Mucosa of rectum (tissue), 2 donors: ENCODE data around the gene SMOC2.
"Not testable (repeated sequence)": the region's sequence is repeated elsewhere in the genome, so short reads cannot be mapped to it uniquely, and the experiment has no call there.

ENCODE experiments used
- H3K27ac ChIP-seq, 2 donors: one replicate each; pipeline ENCODE4 v1.7.0; 2013; ENCODE audit warnings: inconsistent platforms in 2 of 2, low read depth in 2 of 2, low read length in 2 of 2
- H3K27me3 ChIP-seq, 2 donors: one replicate each; pipeline ENCODE4 v1.7.0; 2013; ENCODE audit warnings: low read length in 2 of 2; ENCODE audit not compliant: control insufficient read depth in 2 of 2, insufficient read depth in 2 of 2
- H3K36me3 ChIP-seq, 2 donors: one replicate each; pipeline ENCODE4 v1.7.0; 2013; ENCODE audit warnings: low read length in 2 of 2; ENCODE audit not compliant: control insufficient read depth in 2 of 2, insufficient read depth in 2 of 2
- H3K4me1 ChIP-seq, 2 donors: one replicate each; pipeline ENCODE4 v1.7.0; 2013; ENCODE audit warnings: low read length in 2 of 2, mild to moderate bottlenecking in 1 of 2; ENCODE audit not compliant: control insufficient read depth in 2 of 2, insufficient read depth in 2 of 2
- H3K4me3 ChIP-seq, 2 donors: one replicate each; pipeline ENCODE4 v1.7.0; 2013; ENCODE audit warnings: low read length in 2 of 2
- H3K9ac ChIP-seq, 2 donors: one replicate each; pipeline ENCODE4 v1.7.0; 2013; ENCODE audit warnings: low read length in 2 of 2, low read depth in 1 of 2, mild to moderate bottlenecking in 1 of 2
- H3K9me3 ChIP-seq, 2 donors: one replicate each; pipeline ENCODE4 v1.7.0; 2013; ENCODE audit warnings: low read length in 2 of 2; ENCODE audit not compliant: control insufficient read depth in 2 of 2
- donor health status: healthy.
- donor health status: Normal muscosa, but diverticular disease.

Gene SMOC2

GRCh38 chr6:168681748-168682147, 240.8 kb downstream of the SMOC2 start:
- no peak overlapping the region for H3K27ac ChIP-seq
- no peaks in the 10 kb centered on the region for H3K4me1 ChIP-seq
- H3K27me3 ChIP-seq: no peaks in the 10 kb centered on the region
- no peaks in the 10 kb centered on the region for H3K36me3 ChIP-seq
- no peak overlapping the region for H3K9ac ChIP-seq
- H3K4me3 ChIP-seq: no peak overlapping the region
- H3K9me3 ChIP-seq: no peaks in the 10 kb centered on the region

DNA sequence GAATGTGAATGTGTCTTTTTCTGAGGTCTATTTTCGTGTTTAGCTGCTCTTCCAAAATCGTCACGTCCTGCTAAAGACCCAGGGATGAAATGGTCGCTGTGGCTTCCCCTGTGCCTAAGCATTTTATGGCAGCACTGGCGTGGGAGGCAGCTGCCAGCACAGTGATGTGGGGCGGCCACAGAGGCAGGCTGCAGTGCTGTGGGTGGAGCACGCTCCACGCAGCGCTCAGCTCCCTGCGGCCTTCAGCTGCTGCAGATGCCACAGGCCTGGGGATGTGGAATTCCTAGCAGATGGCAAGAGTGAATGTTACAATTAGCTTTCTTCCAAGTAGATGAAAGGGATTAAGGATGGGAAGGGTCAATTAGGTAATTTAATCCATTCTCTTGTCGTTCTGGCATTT, 242.6 kb downstream of the SMOC2 start:
- H3K4me1 ChIP-seq: no peaks in the 10 kb centered on the region
- H3K9me3 ChIP-seq: no peaks in the 10 kb centered on the region
- H3K4me3 ChIP-seq: no peak overlapping the region
- no peak overlapping the region for H3K9ac ChIP-seq
- no peaks in the 10 kb centered on the region for H3K36me3 ChIP-seq
- no peaks in the 10 kb centered on the region for H3K27me3 ChIP-seq
- no peak overlapping the region for H3K27ac ChIP-seq

DNA sequence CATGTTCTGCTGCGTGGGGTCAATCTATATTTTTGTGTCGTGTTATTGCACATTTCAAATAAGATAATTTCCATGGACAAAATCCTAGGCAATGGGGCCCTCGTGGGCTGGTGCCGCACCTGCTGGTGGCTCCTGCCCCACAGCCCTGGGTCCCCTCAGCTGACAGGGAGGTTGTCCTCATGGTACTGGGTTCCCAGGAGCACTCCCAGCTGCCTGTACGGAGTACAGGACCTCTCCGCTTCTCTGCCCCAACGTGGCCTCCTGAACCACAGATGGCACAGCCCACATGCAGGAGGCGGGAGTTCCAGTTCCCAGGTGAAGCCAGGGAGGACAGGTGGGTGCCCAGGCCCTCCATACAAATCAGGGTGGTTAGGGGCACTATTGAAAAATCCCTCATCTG, 243.5 kb downstream of the SMOC2 start:
- Histone ChIP-seq H3K9ac (no peak overlapping the region), H3K36me3 (no peaks in the 10 kb centered on the region), H3K4me3 (no peak overlapping the region), H3K27ac (no peak overlapping the region), H3K27me3 (no peaks in the 10 kb centered on the region), H3K9me3 (no peaks in the 10 kb centered on the region), H3K4me1 (no peaks in the 10 kb centered on the region)

- no peaks in the 10 kb centered on the region for H3K27me3 ChIP-seq
- H3K9ac ChIP-seq: no peak overlapping the region
- H3K36me3 ChIP-seq: no peaks in the 10 kb centered on the region
- H3K9me3 ChIP-seq: no peaks in the 10 kb centered on the region
- H3K27ac ChIP-seq: no peak overlapping the region
- H3K4me1 ChIP-seq: no peaks in the 10 kb centered on the region
- H3K4me3 ChIP-seq: no peak overlapping the region
These were observed 243.9 kb downstream of the SMOC2 start for GRCh38 chr6:168684906-168685305.

DNA sequence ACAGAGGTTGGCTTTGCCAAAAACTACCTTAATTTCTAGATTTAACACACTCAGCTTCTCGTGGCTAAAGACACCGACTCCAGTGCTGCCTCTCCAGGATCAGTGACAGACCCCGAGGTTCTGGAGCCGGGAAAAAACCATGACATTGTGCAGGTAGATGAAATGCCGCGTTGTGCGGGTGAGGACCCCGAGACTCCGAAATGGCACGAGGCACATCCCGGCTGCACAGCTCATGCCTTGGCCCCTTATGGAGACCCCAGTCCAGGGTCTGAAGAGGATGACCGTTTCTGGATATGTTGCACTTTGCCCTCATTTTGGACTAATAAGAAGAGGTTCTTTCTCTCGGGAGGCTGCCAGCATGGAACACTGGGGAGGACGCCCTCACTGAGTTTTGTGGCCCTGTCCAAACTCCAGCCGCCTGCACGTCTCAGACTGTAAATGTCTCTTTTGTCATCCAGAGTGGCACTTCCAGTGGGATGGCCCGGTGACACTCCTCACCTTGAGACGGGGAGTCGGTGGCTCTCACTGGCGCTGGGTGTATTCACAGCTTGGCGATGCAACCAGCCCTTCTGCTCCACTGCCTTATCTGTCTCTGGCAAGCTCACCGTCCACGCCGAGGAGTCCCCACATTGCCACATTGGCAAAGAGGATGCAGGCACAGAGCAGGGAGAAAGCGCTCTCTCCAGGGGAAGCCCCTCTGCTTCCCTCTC, 245.2 kb downstream of the SMOC2 start:
- no peaks in the 10 kb centered on the region for H3K9me3 ChIP-seq
- peaks cover 0 to 4% of the 10 kb centered on the region in 2 donors for H3K4me1 ChIP-seq
- H3K9ac ChIP-seq: no peak overlapping the region
- H3K4me3 ChIP-seq: no peak overlapping the region
- no peak overlapping the region for H3K27ac ChIP-seq
- H3K27me3 ChIP-seq: no peaks in the 10 kb centered on the region
- H3K36me3 ChIP-seq: no peaks in the 10 kb centered on the region

DNA sequence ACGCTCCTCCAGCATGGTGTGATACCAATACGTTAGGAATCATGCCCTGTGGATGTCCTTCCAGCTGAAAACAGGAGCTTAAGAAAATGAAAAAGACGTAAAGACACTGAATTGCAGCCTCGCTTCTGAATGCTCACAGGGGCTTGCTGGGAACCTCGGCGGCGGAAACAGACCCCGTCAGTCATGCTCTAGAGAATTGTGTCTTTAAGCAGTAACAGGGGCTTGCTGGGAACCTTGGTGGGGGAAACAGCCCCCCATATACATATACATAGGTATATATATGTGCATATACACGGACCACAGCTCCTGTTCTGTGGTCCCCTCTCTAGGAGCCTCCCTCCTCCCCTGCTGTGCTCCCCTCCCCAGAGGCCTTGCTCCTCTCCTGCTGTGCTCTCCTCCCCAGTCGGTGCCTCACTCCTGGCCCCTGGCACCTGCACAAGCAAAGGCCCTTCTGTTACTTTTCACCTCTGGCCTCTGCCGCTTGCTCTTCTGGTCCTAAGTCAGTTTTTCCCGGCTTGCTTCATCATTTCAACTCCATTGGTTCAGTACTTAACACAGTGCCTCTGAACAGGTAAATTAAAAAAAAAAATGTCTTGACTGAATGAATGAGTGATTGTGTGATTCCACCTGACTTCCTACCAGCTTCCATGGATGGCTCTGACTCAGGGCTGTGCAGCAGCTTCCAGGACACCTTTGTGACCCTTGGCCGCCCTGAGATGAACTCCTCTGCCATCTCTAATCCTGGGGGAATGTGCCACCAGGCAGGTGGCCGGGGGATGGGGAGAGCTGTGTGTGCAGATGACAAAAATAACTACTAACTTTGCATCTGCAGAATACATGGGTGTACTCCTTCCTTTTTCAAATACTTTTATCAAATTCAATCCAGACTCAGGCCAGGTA, 246.1 kb downstream of the SMOC2 start:
- H3K36me3 ChIP-seq: no peaks in the 10 kb centered on the region
- H3K27ac ChIP-seq: no peak overlapping the region
- no peak overlapping the region for H3K4me3 ChIP-seq
- H3K4me1 ChIP-seq: peaks cover 0 to 4% of the 10 kb centered on the region in 2 donors
- H3K9ac ChIP-seq: no peak overlapping the region
- H3K27me3 ChIP-seq: no peaks in the 10 kb centered on the region
- H3K9me3 ChIP-seq: no peaks in the 10 kb centered on the region

GRCh38 chr6:168690271-168690670, 249.3 kb downstream of the SMOC2 start:
- Histone ChIP-seq H3K4me1 (peaks cover 0 to 4% of the 10 kb centered on the region in 2 donors), H3K36me3 (no peaks in the 10 kb centered on the region), H3K27me3 (no peaks in the 10 kb centered on the region), H3K9me3 (no peaks in the 10 kb centered on the region), H3K4me3 (no peak overlapping the region), H3K27ac (no peak overlapping the region), H3K9ac (no peak overlapping the region)

- Histone ChIP-seq H3K4me1 (peaks cover 0 to 4% of the 10 kb centered on the region in 2 donors), H3K27me3 (no peaks in the 10 kb centered on the region), H3K4me3 (no peak overlapping the region), H3K27ac (no peak overlapping the region), H3K36me3 (no peaks in the 10 kb centered on the region), H3K9ac (no peak overlapping the region), H3K9me3 (no peaks in the 10 kb centered on the region)
These were observed 250.8 kb downstream of the SMOC2 start for GRCh38 chr6:168691774-168692173.

DNA sequence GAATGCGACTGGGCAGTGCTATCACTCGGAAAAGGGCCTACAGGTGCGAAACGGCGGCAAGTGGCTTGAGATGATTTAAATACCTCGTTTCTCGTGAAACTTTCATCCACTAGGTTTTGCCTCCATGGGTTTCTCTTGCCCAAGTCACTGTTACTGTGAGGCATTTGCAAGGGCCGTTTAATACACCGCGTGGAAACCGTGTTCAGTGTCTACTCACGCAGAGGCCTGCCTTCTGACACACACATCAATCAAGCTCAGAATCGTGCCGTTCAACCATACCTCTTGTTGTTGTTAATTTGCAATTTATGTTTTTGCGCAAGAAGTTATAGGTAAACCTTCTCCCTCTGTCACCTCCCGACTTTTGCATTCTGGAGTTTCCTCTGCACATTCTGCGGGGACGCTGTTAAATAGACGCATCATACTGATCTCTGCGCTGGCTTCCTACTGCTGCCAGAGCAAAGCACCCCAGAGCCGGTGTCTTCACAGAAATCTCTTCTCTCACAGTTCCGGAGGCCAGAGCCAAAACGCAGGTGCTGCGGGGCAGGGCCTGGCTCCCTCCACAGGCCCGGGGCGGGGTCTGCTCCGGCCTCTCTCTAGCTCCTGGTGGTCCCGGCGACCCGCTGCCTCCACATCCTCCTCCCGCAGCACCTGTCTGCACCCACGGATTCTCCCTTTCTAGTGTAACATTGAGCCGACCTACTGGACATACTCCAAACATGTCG, 251.4 kb downstream of the SMOC2 start:
- H3K9ac ChIP-seq: no peak overlapping the region
- H3K36me3 ChIP-seq: no peaks in the 10 kb centered on the region
- H3K27ac ChIP-seq: no peak overlapping the region
- H3K9me3 ChIP-seq: no peaks in the 10 kb centered on the region
- no peaks in the 10 kb centered on the region for H3K27me3 ChIP-seq
- peaks cover 0 to 4% of the 10 kb centered on the region in 2 donors for H3K4me1 ChIP-seq
- no peak overlapping the region for H3K4me3 ChIP-seq

GRCh38 chr6:168692915-168693257, 251.9 kb downstream of the SMOC2 start:
- not testable (repeated sequence) for H3K27me3 ChIP-seq, H3K27ac ChIP-seq, H3K36me3 ChIP-seq

More at GRCh38 chr6:168692915-168693257, 251.9 kb downstream of the SMOC2 start:
- not testable (repeated sequence) for H3K4me3 ChIP-seq, H3K9ac ChIP-seq, H3K9me3 ChIP-seq, H3K4me1 ChIP-seq
